ENCODE measurements around the gene UTP25.

Gene UTP25

DNA sequence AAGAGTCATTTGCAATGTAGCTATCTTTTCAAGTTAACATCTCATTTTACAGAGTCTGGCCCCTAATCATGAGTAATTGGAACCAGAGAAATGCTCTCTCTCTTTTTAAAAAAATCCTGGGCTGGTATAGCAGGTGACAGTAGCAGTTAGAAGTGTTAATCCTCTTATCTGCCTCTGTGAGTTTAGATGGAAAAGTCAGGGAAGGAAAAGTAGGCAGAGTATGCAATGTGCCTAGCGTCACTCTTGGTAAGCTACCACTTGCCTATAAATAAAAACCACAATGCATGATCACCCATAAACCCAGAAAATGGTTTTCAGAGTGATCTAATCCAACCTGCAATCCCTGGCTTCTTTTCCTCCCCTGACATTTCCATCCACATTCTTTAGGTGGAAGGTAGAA lies 43.2 kb downstream of the UTP25 start:
- TF ChIP-seq, protein P1, sequence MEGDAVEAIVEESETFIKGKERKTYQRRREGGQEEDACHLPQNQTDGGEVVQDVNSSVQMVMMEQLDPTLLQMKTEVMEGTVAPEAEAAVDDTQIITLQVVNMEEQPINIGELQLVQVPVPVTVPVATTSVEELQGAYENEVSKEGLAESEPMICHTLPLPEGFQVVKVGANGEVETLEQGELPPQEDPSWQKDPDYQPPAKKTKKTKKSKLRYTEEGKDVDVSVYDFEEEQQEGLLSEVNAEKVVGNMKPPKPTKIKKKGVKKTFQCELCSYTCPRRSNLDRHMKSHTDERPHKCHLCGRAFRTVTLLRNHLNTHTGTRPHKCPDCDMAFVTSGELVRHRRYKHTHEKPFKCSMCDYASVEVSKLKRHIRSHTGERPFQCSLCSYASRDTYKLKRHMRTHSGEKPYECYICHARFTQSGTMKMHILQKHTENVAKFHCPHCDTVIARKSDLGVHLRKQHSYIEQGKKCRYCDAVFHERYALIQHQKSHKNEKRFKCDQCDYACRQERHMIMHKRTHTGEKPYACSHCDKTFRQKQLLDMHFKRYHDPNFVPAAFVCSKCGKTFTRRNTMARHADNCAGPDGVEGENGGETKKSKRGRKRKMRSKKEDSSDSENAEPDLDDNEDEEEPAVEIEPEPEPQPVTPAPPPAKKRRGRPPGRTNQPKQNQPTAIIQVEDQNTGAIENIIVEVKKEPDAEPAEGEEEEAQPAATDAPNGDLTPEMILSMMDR (conservative IDR thresholded peaks at IDR 0.05; ENCODE audit: low read depth, low read length), result no peak
- H3K4me3 ChIP-seq (ENCODE audit: low read depth, low read length), result no peak overlapping the region
- DNase-seq (ENCODE audit: low read depth), result no peak

DNA sequence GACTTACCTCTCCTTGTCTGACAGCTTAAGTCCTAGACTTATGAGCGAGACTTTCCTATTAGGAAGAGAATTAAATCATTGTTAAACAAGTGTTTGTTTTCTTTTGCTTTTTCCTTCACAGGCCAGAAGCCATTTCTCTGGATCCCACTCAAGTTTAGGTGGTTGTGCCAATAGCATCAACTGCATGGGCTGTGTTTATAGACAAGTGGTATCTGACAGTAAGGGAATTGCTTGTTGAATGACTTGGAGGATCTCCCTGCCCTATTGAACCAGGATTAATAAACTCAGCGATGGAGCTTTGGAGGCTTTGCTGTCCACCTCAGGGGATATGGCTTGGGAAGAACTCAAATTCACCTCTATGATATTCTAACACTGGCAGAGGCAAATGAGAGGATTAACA lies 43.7 kb downstream of the UTP25 start:
- DNase-seq (ENCODE audit: low read depth), result no peak
- TF ChIP-seq, protein P1 (conservative IDR thresholded peaks at IDR 0.05; ENCODE audit: low read depth, low read length), result no peak
- H3K4me3 ChIP-seq (ENCODE audit: low read depth, low read length), result no peak overlapping the region

DNA sequence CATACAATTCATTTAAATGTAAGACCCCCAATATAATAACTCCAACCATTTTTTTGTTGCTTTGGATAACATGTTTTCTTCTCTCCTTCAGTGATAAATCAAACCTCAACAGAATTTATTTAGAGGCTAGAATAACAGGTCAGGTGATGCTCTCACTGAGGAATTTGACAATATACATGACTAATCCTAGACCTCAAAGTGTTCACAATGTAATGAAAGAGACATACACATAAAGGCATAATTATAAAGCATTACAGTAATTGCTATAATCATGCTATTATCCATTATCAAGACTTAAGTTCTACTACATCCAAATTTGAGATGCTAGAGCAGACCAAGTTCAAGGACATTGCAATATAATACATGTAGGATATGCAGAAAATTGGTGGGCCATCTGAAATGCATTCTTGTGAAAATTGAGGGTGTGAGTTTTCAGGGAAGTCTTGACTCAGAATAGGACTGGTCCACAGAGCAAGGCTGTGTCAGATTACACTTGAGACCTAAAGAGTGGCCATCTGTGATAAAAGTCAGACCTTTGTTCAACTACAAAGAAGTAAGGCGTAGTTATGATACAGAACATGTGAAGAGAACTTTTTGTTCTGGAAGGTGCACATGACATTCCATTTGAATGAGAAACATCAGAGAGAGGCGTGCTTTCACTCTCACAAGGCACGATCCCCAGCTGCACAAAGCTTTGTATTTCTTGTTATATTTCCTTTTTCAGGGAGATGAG lies 45.5 kb downstream of the UTP25 start:
- TF ChIP-seq, protein P1 (conservative IDR thresholded peaks at IDR 0.05; ENCODE audit: low read depth, low read length), result no peak
- peak; percentile 93 for DNase-seq (ENCODE audit: low read depth)
- H3K4me3 ChIP-seq (ENCODE audit: low read depth, low read length), result no peak overlapping the region

DNA sequence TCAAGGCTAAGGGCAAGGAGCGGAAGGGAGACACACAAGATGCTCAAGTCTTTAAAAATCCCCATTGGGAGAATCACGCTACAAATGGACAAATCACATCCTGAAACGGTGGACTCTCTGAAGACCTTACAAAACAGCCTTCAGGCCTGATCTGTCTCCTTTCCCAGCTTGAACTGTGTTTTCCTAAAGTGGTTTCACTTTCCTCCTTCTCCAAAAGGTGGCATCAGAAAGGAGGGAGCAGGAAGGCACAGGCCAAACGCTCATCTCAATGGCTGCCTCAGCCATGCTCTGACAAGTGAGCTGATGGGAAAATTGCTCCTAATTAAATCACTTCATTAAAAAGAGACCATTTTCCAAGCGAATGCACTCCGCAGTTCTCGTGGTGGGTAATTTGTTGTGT lies 47.7 kb downstream of the UTP25 start:
- DNase-seq (ENCODE audit: low read depth), result peak; percentile 94
- TF ChIP-seq, protein P1 (conservative IDR thresholded peaks at IDR 0.05; ENCODE audit: low read depth, low read length), result peak; percentile 67
- H3K4me3 ChIP-seq (ENCODE audit: low read depth, low read length), result no peak overlapping the region

DNA sequence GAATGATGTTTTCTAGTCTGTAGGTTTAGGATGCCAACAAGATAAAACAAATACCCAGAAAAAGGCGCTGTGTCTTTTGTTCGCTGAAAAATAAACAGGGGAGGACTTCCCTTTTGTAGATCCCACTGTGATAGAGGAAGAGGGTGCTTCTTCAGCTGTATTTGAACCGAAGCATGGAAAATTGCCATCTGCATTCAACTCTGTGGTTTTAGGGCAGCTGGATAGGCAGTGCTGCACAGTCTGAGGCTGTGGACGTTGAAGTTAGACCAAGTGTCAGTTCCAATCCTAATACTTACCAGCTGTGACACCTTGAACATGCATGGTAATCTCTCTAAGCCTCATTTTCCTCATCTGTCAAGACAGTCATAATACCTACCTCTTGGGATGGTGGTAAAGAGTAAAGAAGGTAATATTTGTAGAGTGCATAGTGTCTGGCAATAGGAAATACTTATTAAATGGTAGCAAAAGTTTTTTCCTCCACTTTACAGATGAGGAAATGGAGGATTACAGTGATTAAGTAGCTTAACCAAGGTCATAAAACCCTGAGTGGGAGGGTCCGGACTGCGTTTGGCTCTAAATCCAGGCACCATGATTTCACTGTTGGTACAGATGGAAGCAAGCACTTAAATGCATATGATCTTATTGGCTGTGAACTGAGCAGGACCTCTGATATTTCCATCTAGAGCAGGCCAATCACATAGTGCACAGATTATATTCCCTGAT lies 48.5 kb downstream of the UTP25 start:
- peak; percentile 66 for DNase-seq (ENCODE audit: low read depth)
- H3K4me3 ChIP-seq (ENCODE audit: low read depth, low read length), result no peak overlapping the region
- TF ChIP-seq, protein P1 (conservative IDR thresholded peaks at IDR 0.05; ENCODE audit: low read depth, low read length), result no peak

DNA sequence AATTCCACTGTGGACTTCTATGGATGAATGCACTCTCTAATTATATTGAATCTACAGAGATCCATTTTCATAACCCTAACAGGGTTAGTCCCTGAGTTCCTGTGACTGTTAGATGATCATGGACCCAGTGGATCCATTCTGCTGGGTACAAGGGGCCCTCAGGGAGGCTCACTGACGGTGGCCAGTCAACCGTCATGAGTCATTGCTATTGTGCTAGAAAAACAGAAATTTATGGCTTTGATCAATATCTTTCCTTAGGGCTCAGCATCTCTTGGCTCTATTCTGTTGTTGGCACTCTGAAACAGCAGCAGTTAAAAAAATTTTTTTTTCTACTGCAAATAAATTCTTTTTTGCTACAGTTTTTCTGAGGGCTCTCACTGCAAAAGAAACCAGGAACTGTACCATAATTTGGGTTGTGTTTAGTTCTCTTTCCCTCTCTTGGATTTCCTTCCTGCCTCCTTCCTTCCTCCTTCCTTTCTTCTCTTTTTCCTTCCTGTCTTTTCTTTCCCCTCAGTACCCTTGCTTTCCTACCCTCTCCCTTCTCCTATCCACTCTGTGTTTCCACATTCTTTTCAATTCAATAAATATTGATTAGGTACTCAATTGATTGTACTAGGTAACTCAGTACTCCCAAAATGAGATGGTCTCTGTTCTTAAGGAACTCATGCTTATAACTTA lies 49.5 kb downstream of the UTP25 start:
- no peak for DNase-seq (ENCODE audit: low read depth)
- TF ChIP-seq, protein P1 (conservative IDR thresholded peaks at IDR 0.05; ENCODE audit: low read depth, low read length), result no peak
- no peak overlapping the region for H3K4me3 ChIP-seq (ENCODE audit: low read depth, low read length)

Data from choroid plexus epithelial cell (primary cell).